Stomach (tissue), 9 donors: ENCODE measurements around the gene C11orf65. TPM values are rescaled to one million over a fixed set of nuclear protein-coding genes. Genes with fewer than 3 reads are reported as not detected.
"Not testable (repeated sequence)": the region's sequence is repeated elsewhere in the genome, so short reads cannot be mapped to it uniquely, and the experiment has no call there.

Experiments
- DNase-seq, 2 donors: peaks; one replicate each; pipeline versions ENCODE4 v3.0.0 to v3.0.0-alpha.2; 2013 to 2019
- H3K27ac ChIP-seq, 5 donors: fragments of 200-600 bp in 4 of 5; sonication (generic) in 4 of 5; one replicate each; pipeline ENCODE4 v1.5.1; 2013 to 2019; ENCODE audit warnings: mild to moderate bottlenecking in 1 of 5, moderate library complexity in 1 of 5
- H3K27me3 ChIP-seq, 3 donors: fragments of 200-600 bp; sonication (generic); one replicate each; pipeline ENCODE4 v1.5.1; 2017 to 2019; ENCODE audit warnings: mixed run types in 1 of 3
- H3K36me3 ChIP-seq, 4 donors: fragments of 200-600 bp; sonication (generic); 1 replicate in 3 of 4; 2 replicates in 1 of 4; pipeline ENCODE4 v1.5.1; 2016 to 2019
- H3K4me1 ChIP-seq, 4 donors: fragments of 200-600 bp; sonication (generic); one replicate each; pipeline ENCODE4 v1.5.1; 2016 to 2019
- H3K4me3 ChIP-seq, 4 donors: fragments of 200-600 bp; sonication (generic) in 3 of 4; one replicate each; pipeline ENCODE4 v1.5.1; 2016 to 2019; ENCODE audit warnings: mild to moderate bottlenecking in 1 of 4
- H3K9me3 ChIP-seq, 4 donors: fragments of 200-600 bp; sonication (generic); one replicate each; pipeline ENCODE4 v1.5.1; 2016 to 2019
- EP300 ChIP-seq: sonication (generic); formaldehyde crosslinking; IDR thresholded peaks from one replicate; pipeline ENCODE4 v1.6.1; 2017; ENCODE audit warnings: antibody characterized with exemption
- POLR2A ChIP-seq, 4 donors: fragments of 450-650 bp; IDR thresholded peaks; one replicate each; pipeline ENCODE4 v1.6.1; 2016; ENCODE audit warnings: antibody characterized with exemption in 4 of 4, control low read depth in 2 of 4, mild to moderate bottlenecking in 1 of 4, moderate library complexity in 1 of 4
- POLR2AphosphoS5 ChIP-seq, 3 donors: sonication (generic); formaldehyde crosslinking; IDR thresholded peaks; one replicate each; pipeline ENCODE4 v1.6.1; 2016; ENCODE audit warnings: antibody characterized with exemption in 3 of 3
- WGBS, 5 donors: extraction: QIAGEN DNeasy Blood & Tissue Kit in 3 of 5; methylation state at CpG; one replicate each; pipeline versions ENCODE4 v1.1.5 to v1.1.7; 2013 to 2018; 5-methylcytosine and 5-hydroxymethylcytosine counted together
- intact Hi-C: fragments of 100-400 bp; cut with DNase I; formaldehyde crosslinking; loops from one replicate; pipeline ENCODE4 v1.15.1; 2023; ENCODE audit warnings: low total_unique reads
- polyA plus RNA-seq, 3 donors: library from polyadenylated mRNA; stranded (reverse); fragments of 200-250 nt; gene quantifications; one replicate each; pipeline ENCODE4 v1.2.3, GENCODE V29; 2013
- total RNA-seq, 5 donors: library from RNA; depleted of rRNA; stranded (reverse); fragments of >200 nt; gene quantifications; one replicate each; pipeline versions ENCODE4 v1.1.0 to v1.2.3, GENCODE V29; 2014 to 2016
- TF ChIP-seq, protein P1 (sequence below), 7 experiments: fragments of 450-650 bp in 4 of 7; fragments of 200-600 bp in 3 of 7; sonication (generic) in 3 of 7; IDR thresholded peaks; one replicate each; pipeline ENCODE4 v1.5.1; 2016 to 2019; ENCODE audit warnings: antibody characterized with exemption in 7 of 7, control low read depth in 2 of 7, mild to moderate bottlenecking in 1 of 7
- donor health status: healthy with polysubstance abuse.
- donor health status: Bipolar disorder and iron deficiency.
- donor health status: healthy.

Gene C11orf65
- total and polyA plus RNA-seq, 8 donors, result 0.33 to 5.0 (median 1.1) TPM; not detected in 5

DNA sequence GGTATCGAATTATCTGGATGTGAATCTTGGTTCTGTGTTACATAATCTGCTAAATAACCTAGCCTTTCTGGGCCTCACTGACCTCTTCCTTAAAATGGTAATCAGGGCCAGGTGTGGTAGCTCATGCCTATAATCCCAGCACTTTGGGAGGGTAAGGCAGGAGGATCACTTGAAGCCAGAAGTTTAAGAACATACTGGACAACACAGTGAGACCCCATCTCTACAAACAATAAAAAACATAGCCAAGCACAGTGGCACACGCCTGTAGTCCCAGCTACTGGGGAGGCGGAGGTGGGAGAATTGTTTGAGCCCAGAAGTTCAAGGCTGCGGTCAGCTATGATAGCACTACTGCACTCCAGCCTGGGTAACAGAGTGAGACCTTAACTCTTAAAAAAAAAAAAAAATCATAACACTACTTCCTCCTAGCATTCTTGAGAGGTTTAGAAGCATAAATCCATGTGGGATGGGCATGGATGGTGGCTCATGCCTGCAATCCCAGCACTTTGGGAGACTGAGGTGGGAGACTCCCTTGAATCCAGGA lies 72.5 kb downstream of the C11orf65 start:
- Histone ChIP-seq H3K27me3 (no peaks in the 10 kb centered on the region), H3K27ac (no peak overlapping the region), H3K4me1 (no peaks in the 10 kb centered on the region), H3K9me3 (no peaks in the 10 kb centered on the region), H3K4me3 (no peak overlapping the region), H3K36me3 (no peaks in the 10 kb centered on the region)
- peak in 1 of 2 donors; percentile 14 for DNase-seq
- WGBS, 5 donors, result 49 to 89% (median 63%) methylated on average over 4 of the region's 4 CpGs
- no peak for TF ChIP-seq EP300
- TF ChIP-seq POLR2AphosphoS5 (IDR thresholded peaks at IDR 0.05), result no peak
- TF ChIP-seq POLR2A (IDR thresholded peaks at IDR 0.05), result no peak
- TF ChIP-seq, protein P1, sequence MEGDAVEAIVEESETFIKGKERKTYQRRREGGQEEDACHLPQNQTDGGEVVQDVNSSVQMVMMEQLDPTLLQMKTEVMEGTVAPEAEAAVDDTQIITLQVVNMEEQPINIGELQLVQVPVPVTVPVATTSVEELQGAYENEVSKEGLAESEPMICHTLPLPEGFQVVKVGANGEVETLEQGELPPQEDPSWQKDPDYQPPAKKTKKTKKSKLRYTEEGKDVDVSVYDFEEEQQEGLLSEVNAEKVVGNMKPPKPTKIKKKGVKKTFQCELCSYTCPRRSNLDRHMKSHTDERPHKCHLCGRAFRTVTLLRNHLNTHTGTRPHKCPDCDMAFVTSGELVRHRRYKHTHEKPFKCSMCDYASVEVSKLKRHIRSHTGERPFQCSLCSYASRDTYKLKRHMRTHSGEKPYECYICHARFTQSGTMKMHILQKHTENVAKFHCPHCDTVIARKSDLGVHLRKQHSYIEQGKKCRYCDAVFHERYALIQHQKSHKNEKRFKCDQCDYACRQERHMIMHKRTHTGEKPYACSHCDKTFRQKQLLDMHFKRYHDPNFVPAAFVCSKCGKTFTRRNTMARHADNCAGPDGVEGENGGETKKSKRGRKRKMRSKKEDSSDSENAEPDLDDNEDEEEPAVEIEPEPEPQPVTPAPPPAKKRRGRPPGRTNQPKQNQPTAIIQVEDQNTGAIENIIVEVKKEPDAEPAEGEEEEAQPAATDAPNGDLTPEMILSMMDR (IDR thresholded peaks at IDR 0.05), result no peak
- intact Hi-C loops, result no loop called here

DNA sequence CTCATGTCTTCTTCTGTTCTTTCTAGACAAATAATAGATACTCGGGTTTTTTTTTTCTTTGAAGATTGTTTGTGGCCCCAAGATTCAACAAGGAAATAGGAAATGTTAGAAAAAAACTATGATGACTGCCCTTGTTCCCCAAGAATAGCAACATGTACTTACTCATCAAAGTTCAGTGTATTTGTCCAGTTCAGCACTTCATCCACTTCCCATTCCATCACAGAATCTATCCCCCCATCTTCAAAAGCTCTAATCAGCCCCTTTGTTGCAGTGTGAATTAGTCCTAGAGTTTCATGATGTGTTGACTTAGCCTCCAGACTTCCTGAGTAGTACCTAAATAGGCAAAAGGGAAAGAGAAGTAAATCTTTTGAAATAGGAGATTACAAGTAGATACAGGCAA lies 74.3 kb downstream of the C11orf65 start:
- 18 to 49% (median 28%) methylated on average over 1 of the region's 1 CpG for WGBS, 5 donors
- Histone ChIP-seq H3K4me3 (no peak overlapping the region), H3K27ac (no peak overlapping the region), H3K4me1 (no peaks in the 10 kb centered on the region), H3K27me3 (no peaks in the 10 kb centered on the region), H3K36me3 (no peaks in the 10 kb centered on the region), H3K9me3 (no peaks in the 10 kb centered on the region)
- intact Hi-C loops, result no loop called here
- DNase-seq, result peak in 1 of 2 donors; percentile 2
- TF ChIP-seq POLR2AphosphoS5 (IDR thresholded peaks at IDR 0.05) (no peak), POLR2A (IDR thresholded peaks at IDR 0.05) (no peak), EP300 (no peak)
- TF ChIP-seq, protein P1 (IDR thresholded peaks at IDR 0.05), result no peak

DNA sequence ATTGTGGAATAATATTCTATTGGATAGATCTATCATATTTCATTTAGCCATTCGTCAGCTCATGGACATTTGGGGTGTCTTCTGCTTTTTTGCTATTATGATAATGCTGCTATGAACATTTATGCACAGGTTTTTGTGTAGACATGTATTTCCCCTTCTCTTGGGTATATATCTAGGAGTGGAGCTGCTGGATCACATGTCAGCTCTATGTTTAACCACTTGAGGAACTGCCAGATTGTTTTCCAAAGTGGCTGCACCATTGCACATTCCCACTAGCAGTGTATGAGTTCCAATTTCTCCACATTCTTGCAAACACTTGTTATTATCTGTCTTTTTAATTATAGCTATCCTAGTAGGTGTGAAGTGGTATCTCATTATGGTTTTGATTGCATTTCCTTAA lies 75.0 kb downstream of the C11orf65 start:
- no peaks in the 10 kb centered on the region for H3K4me1 ChIP-seq
- intact Hi-C loops, result no loop called here
- no peaks in the 10 kb centered on the region for H3K36me3 ChIP-seq
- H3K27me3 ChIP-seq, result no peaks in the 10 kb centered on the region
- TF ChIP-seq, protein P1 (IDR thresholded peaks at IDR 0.05), result no peak
- TF ChIP-seq EP300, result no peak
- no peak for TF ChIP-seq POLR2A (IDR thresholded peaks at IDR 0.05)
- H3K9me3 ChIP-seq, result no peaks in the 10 kb centered on the region
- no peak overlapping the region for H3K27ac ChIP-seq
- H3K4me3 ChIP-seq, result no peak overlapping the region
- no peak for DNase-seq
- WGBS, 5 donors, result 87 to 92% (median 89%) methylated on average over 1 of the region's 1 CpG

GRCh38 chr11:108388576-108388975 lies 78.8 kb downstream of the C11orf65 start:
- intact Hi-C loops, result no loop called here
- no peak for DNase-seq
- WGBS, 5 donors, result 82 to 88% (median 87%) methylated on average over 5 of the region's 5 CpGs

DNA sequence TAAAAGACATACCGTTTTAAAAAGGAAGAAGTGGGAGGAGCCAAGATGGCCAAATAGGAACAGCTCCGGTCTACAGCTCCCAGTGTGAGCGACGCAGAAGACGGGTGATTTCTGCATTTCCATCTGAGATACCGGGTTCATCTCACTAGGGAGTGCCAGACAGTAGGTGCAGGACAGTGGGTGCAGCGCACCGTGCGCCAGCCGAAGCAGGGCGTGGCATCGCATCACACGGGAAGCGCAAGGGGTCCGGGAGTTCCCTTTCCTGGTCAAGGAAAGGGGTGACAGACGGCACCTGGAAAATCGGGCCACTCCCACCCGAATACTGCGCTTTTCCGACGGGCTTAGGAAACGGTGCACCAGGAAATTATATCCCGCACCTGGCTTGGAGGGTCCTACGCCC lies 93.8 kb downstream of the C11orf65 start:
- H3K4me1 ChIP-seq, intact Hi-C loops, H3K27ac ChIP-seq, DNase-seq, H3K27me3 ChIP-seq, H3K4me3 ChIP-seq, H3K36me3 ChIP-seq: not testable (repeated sequence)
- 93 to 97% (median 96%) methylated on average over 22 to 24 of the region's 24 CpGs for WGBS, 5 donors
- peaks cover 0 to 12% (median 5%) of the 10 kb centered on the region in 4 donors for H3K9me3 ChIP-seq

More at GRCh38 chr11:108388576-108388975, 78.8 kb downstream of the C11orf65 start:
- no peaks in the 10 kb centered on the region for H3K9me3 ChIP-seq
- H3K4me3 ChIP-seq, result no peak overlapping the region
- H3K27ac ChIP-seq, result no peak overlapping the region
- TF ChIP-seq POLR2AphosphoS5 (IDR thresholded peaks at IDR 0.05) (no peak), POLR2A (IDR thresholded peaks at IDR 0.05) (no peak), EP300 (no peak)
- TF ChIP-seq, protein P1 (IDR thresholded peaks at IDR 0.05), result no peak
- H3K36me3 ChIP-seq, result no peaks in the 10 kb centered on the region
- no peaks in the 10 kb centered on the region for H3K27me3 ChIP-seq
- no peaks in the 10 kb centered on the region for H3K4me1 ChIP-seq
